NCI-H2029 (cell line): ENCODE measurements around the gene GMCL2.
A peak's percentile ranks its signal among the peaks of the same experiment; 100 is the strongest.
"Not testable (repeated sequence)": the region's sequence is repeated elsewhere in the genome, so short reads cannot be mapped to it uniquely, and the experiment has no call there.

Source experiments
- DNase-seq: peaks from one replicate; lab custom pipeline; 2025; lab: John Stamatoyannopoulos, UW

GMCL2 gene

DNA sequence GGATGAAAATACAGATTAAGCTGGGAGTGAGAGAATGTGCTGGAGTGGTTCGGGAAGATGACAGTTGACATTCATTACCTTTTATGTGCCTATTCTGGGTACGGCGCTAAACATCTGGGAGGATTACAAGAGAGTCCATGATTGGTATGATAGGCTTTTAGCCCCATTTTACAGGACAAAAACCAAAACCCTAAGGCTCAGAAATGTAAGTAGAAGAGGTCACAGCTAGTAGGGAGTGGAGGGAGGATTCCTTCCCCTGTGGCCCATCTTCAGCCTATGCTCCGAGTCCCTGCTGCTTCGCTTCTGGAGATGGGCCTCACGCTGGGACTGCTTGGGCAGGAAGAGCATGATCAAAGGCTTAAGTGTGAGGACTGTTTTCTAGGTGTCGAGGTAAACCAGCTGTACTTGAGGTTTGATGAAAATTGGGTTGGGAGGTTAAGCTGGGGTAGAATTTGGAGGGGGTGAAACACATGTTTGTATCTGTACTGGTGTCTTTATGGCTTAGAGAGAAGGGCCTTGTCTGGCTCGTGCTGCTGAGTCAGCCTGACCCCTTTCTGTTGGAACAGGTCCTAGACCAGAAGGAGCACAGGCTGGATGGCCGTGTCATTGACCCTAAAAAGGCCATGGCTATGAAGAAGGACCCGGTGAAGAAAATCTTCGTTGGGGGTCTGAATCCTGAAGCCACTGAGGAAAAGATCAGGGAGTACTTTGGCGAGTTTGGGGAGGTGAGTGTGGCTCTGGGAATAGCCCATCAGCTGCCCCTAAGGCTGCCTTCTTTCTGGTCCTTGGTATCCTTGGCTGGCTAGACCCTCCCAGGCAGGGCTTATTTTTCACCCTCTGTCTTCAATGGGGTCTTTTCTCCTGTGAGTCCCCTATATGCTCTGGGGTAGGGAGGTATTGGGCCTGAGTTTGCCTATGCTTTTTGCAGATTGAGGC lies 19.3 kb upstream of the GMCL2 start:
- DNase-seq: no peak

DNA sequence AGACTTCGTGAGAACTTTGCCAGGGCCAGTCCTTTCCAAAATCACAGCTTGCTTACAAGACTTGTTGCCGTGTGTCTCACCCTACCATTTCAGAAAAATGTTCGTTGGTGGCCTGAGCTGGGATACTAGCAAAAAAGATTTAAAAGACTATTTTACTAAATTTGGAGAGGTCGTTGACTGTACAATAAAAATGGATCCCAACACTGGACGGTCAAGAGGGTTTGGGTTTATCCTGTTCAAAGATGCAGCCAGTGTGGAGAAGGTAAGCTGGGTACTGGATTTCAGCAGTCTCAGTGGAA lies 18.5 kb upstream of the GMCL2 start:
- DNase-seq: no peak

DNA sequence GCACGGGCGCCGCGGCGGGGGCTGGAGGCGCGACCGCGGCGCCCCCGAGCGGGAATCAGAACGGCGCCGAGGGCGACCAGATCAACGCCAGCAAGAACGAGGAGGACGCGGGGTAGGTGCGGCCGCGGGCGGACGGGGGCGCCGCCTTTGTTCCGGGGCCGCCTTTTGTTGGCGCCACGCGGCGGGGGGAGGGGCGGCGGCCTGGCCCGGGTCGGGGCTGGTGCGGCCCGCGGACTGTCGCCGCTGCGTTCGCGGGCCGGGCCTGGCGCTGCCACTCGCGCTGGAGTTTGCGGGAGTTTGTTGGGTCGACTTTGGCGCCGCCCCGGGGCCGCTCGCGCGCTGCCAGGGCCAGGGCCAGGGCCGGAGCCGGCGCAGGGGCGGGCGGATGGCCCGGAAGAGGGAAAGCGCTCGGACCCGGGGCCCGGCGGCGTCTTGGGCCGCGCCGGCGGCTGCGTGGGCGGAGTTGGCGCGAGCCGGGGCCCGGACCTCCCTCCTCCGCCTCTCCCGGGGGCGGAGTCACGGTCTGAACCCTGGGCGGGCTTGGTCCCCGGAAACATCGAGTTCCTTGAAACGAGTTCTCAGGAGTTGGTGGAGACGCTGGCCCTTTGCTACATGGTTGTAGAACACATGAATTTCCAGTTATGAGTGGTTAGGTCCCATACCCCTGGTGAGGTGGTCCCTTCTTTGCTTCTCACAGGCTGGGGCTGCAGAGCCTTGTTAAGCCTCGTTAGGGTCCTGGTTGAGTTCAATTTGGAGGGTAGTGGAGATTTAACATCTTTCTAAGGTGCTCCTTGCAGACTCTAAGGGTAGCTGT lies 18.0 kb upstream of the GMCL2 start:
- DNase-seq: peak; percentile 63

DNA sequence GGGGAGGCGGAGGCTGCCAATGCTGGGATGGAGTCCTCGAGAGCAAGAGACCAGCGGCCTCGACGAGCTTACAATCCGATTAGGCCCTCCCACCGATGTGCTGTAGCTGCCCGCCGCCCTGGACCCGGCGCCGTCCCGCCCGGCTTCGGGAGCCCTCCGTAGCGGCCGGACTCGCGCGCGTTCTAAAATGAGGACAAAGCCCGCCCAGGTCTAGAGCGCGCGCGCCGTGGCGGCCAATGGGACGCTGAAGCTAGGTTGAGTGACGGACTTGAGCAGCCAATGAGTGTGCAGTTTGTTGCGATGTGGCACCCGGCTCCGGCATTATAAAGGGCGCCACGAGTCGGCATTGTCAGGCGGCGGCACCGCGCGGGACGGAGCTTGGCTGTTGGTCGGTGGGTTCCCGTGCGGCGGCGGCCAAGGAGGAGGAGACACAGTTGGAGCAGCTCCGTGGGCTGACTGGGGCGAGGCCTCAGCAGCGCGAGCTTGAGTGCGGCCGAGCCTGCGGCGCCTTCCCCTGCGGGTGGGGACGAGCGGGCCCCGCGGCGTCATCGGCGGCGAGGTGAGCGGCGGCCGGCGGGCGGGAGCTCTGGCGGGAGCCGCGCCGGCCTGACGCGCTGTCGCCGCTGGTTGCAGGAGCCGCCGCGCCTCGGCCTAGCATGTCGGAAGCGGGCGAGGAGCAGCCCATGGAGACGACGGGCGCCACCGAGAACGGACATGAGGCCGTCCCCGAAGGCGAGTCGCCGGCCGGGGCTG lies 17.2 kb upstream of the GMCL2 start, which contains the start of gene HNRNPAB:
Gene HNRNPAB (plus strand): TSS at position 352 of the 753 bp plus-strand sequence. CDS start 305 bp downstream, at position 657.
- peak; percentile 91 for DNase-seq

DNA sequence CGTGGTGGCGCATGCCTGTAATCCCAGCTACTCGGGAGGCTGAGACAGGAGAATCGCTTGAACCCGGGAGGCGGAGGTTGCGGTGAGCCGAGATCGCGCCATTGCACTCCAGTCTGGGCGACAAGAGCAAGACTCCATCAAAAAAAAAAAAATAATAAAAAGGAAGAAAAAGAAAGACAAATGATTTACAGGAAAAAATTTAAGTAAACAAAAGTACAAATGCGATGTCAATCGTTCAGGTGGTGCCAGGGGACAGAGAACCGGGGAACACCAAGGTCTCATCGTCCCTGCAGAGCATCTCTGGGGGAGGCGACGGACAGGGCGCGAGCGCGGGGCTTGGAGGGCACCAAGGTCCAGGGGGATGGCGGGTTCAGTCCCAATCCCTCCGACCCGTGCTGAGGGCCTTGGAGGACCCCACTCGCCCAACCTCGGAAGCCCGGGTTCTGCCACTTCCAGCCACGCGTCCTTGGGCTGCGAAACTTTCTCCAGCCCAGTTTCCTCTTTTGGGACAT lies 16.6 kb upstream of the GMCL2 start:
- DNase-seq: no peak

DNA sequence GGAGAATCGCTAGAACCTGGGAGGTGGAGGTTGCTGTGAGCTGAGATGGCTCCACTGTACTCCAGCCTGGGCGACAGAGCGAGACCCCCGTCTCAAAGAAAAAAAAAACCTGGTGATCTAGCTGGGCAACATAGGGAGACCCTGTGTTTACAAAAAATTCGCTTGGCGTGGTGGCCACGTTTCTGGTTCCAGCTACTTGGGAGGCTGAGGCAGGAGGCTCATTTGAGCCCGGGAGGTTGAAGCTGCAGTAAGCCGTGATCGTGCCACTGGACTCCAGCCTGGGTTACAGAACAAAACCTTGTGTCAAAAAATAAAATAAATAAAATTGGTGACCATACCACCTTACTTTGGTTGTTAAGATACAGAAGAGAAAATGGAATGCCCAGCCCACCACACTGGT lies 15.4 kb upstream of the GMCL2 start:
- no peak for DNase-seq

DNA sequence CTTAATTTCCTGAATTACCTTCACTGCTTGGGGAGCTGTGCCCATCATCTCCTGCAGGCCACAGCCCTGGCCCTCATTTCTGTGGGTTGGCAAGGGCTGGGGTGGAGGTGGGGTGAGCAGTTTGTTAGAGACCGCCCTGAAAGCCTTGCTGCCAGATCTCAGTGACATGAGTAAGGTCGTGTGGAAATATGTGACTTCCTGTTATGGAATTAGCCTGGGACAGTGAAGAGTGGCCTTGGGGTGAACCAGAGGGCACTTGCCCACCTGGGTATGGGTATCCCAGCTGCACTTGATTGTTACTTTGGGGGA lies 14.7 kb upstream of the GMCL2 start:
- DNase-seq: no peak

DNA sequence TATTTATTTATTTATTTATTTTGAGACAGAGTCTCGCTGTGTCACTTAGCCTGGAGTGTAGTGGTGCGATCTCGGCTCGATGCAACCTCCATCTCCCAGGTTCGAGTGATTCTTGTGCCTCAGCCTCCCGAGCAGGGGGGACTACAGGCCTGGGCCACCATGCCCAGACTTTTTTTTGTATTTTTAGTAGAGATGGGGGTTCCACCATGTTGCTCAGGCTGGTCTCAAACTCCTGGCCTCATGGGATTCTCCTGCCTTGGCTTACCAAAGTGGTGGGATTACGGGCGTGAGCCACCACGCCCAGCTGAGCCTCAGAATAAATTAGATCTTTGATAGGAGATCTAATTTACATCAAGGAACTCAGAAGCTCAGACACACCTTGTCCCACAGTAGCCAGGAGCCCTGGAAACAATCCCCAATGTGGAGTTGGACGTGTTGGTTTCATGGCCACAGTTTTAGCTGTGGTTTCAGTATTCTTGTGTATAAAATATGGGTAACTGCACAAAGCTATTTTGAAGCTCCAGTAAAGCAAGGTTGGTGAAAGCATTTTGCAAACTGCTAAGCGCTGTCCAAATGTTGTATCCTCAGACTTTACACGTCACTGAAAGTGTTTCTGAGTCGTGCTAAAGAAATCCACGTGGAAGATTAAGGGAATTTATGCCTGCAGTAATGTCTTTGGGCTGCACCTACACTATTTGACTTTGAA lies 14.2 kb upstream of the GMCL2 start:
- DNase-seq: no peak

DNA sequence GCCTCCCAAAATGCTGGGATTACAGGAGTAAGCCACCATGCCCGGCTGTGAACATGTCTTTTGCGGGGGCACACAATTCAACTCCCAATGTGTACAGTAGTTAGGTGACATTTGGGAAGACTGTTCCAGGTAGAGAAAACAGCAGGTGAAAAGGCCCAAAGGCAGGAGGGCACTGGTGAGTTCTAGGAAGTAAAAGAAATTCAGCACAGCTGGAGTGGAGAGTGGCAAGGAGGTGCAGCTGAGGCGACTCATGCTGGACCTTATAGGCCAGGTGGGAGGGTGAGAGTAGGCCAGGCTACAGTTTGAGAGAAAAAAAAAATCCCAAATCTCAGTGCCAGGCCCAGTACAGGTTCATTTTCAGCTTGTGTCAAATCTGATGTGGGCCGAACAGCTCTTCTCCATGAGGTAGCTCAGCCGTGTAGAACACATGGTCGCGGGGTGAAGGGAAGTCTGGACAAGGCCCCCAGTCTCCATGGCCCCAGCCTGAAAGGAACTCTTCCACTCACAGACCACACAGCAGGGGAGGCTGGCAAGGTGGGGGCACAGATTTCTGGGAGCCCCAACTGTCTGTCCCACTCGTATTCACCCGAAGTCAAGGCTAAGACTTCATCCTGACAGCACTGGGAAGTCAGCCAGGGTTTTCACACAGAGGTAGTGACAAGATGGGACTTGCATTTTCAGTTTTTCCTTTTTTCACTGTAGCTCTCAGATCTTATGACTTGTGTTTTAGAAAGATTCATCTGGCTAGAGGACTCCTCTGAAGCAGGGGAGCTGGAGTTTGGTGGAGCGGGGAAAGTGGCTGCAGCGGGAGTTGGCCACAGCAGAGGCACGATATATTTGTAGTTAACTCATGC lies 12.6 kb upstream of the GMCL2 start:
- no peak for DNase-seq

DNA sequence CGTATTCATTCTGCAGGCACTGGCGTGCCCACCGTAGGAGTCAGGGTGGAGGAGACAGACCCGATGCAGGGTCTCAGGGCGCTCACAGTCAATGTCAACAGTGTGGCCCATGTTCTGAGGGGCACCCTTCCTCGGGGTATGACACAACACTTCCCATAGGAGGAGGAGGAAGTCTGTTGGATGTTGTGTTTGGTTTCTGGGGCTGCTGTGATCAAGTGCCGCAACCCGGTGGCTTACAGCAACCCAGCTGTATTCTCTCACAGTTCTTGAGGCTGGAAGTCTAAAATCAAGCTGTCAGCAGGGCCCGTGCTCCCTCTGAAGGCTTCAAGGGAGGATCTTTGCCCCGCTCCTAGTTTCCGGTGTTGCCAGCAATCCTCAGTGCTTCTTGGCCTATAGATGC lies 11.5 kb upstream of the GMCL2 start:
- no peak for DNase-seq

DNA sequence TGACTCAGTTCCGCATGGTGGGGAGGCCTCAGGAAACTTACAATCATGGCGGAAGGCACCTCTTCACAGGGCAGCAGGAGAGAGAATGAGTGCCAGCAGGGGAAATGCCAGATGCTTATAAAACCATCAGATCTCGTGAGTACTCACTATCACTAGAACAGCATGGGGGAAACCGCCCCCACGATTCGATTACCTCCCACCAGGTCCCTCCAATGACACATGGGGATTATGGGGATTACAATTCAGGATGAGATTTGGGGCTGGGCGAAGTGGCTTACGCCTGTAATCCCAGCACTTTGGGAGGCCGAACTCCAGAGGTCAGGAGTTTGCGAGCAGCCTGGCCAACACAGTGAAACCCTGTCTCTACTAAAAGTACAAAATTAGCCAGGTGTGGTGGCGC lies 11.0 kb upstream of the GMCL2 start:
- DNase-seq: not testable (repeated sequence)

DNA sequence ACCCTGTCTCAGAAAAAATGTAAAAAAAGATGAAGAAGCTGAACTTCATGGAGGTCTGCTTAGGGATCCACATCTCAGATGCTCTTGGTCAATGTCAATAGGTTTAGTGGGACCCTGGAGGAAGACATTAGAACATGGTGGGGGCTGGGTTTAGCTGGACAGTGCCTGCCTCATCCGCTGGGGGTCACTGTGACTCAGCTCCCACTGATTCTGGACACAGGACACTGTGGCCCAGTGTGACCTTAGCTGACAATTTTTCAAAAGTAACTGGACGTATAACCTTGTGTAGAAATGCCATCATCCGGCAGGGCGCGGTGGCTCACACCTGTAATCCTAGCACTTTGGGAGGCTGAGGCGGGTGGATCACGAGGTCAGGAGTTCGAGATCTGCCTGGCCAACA lies 9.8 kb upstream of the GMCL2 start:
- no peak for DNase-seq

DNA sequence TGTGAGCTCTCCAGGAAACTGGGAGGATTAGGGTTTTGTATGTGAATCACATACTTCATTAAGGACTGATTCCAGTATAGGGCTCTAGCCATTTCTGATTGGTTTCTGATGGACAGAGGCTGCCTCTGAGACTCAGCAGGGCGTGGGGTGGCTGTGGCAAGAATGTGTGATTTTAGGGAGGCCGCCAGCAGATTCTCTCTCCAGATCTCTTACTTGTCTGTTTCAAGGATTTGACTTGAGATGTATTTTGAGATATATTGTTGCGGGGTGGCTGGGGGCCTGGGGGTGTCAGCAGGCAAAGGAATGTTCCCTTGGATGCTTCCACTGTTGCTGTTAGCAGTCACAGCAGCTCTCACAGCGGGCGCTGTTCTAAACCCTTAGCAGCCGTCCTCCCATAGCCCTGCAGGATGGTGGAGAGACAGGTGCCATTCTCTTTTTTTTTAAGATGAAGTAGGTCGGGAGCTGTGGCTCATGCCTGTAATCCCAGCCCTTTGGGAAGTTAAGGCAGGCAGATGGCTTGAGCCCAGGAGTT lies 9.2 kb upstream of the GMCL2 start:
- DNase-seq: no peak

DNA sequence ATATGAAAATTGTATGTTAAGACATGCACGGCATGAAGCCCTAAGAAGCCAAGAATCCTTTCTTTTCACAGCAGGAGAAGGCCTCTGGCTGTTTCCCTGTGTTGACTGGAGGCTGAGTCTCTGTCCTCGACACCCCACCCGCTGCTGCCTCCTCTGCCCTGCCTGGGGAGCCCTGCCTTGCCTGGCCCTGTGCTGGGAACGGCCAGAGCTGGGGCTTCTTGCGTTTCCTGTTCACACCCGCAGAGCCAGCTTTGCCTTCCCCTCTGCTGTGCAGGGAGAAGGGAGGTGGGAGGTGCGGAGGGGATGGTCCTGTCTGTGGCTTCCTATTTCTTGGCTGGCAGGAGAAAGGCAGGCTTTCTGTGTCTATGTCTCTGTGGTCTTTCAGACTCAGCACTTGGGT lies 6.9 kb upstream of the GMCL2 start:
- no peak for DNase-seq

DNA sequence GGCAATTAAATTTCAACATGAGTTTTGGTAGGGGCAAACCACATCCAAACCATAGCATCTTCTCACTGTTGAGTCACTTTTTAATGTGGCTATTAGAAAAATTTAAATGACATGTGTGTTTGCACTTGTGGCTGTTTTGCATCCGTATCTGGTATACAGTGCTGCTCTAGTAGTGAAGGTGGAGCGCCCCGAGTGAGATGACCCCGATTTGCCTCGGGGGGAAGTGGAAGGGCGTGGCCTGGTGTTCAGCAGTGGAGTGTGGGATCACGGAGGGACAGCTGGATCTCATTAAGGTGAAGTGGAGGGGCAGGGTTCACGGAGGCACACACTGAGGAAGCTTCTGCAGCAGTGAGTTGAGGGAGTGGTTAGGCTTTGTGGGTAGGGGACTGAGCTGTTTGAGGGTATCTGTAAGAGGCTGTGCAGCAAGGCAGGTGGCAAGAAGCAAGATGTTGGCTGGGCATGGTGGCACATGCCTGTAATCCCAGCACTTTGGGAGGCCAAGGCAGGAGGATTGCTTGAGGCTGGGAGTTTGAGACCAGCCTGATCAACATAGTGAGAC lies 6.2 kb upstream of the GMCL2 start:
- DNase-seq: no peak

DNA sequence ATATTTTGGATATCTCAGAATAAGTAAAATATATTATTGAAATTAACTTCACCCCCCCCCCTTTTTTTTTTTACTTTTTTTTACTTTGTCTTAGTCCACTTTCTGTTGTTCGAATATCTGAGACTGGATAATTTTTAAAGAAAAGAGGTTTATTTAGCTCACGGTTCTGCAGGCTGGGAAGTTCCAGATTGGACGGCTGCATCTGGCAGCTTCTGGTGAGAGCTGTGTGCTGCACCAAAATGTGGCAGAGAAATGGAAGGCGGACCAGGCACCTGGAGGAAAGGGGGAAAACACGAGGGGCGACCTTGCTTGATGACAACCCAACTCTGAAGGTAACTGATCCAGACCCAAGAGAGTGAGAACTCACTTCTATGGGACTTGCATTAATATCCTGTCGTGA lies 5.6 kb upstream of the GMCL2 start:
- DNase-seq: no peak

DNA sequence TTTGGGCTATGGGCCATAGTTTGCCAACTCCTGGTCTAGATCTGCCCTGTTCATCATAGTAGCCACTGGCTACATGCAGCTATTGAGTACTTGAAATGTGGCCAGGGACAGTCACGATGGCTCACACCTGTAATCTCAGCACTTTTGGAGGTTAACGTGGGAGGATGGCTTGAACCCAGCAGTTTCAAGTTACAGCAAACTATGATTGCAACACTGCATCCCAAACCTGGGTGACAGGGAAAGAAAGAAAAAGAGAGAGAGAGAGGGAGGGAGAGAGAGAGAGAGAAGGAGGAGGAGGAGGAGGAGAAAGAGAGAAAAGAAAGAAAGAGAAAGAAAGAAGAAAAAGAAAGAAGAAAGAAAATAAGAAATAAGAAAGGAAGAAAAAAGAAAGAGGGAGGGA lies 5.1 kb upstream of the GMCL2 start:
- DNase-seq: peak; percentile 33

DNA sequence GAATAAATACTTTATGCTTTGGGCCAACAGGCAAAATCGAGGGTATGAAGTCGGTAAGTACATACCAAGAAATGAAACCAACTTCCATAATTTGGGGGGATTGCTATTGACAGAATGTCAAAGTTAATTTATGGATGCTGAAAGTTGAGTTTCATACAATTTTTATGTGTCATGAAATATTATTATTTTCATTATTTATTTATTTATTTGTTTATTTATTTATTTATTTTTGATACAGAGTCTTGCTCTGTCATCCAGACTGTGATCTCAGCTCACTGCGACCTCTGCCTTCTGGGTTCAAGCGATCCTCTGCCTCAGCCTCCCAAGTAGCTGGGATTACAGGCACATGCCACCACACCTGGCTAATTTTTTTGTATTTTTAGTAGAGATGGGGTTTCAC lies 4.5 kb upstream of the GMCL2 start:
- DNase-seq: no peak

DNA sequence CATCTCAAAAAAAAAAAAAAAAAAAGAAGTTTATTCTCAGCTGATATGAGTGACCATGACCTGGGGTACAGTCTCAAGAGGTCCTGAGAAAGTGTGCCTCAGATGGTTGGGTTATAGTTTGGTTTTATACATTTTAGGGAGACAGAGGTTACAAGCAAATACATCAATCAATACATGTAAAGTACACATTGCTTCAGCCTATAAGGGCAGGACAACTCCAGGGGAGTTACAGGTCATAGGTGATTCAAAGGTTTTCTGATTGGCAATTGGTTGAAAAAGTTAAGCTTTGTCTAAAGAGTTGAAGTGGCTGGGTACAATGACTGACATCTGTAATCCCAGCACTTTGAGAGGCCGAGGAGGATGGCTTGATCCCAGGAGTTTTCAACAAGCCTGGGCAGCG lies 2.3 kb upstream of the GMCL2 start:
- no peak for DNase-seq

DNA sequence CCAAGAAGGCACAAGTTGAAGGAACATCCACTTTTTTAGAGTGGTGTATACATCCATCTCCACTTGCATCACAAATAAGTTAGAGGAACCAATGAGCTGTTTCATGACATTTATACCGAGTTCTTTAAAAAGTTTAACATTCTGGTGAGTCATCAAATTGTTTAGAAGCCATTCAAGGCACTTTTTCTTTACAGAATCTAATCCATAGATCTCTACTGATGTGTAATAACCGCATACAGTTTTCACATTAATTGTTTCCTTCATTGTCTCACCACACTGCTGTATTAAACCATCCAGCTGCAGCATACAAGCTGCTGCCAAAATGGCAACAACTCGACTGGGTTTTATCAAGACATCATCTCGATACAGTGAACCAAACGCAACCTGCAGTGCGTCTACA lies 744 bp downstream of the GMCL2 start:
- no peak for DNase-seq
